DND-41 (cell line): Measurements from ENCODE around the gene TP53I13.

Experiments used
- EZH2 ChIP-seq: IDR thresholded peaks from 3 replicates; pipeline ENCODE4 v1.6.1; 2012; ENCODE audit warnings: borderline replicate concordance, low read depth, mild to moderate bottlenecking, moderate library complexity, low read length, inconsistent platforms; ENCODE audit not compliant: severe bottlenecking
- TF ChIP-seq, protein P1 (sequence below): IDR thresholded peaks from 2 replicates; pipeline ENCODE4 v1.5.1; 2012; ENCODE audit warnings: borderline replicate concordance, low read length, moderate library complexity, mild to moderate bottlenecking; ENCODE audit not compliant: poor library complexity, severe bottlenecking; ENCODE audit errors: extremely low read depth

DNA sequence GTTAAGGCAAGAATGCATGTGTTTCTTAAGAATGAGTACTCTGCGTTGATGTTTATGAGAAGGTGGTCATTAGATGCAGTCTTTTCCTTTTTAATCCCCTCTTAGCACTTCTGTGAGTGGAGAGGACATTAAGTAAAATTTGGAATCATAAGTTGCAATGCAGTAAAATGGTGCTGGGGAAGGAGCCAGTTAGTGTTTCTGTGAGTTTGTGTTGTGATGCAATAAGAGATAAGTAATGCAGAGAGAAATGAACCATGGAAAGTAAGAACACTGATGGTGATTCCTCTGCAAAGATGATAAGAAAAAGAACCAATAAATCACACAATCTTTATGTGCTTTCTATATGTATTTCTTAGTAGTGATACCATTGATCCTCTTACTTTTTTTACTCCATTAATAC is 21.7 kb upstream of the TP53I13 start:
- TF ChIP-seq, protein P1, sequence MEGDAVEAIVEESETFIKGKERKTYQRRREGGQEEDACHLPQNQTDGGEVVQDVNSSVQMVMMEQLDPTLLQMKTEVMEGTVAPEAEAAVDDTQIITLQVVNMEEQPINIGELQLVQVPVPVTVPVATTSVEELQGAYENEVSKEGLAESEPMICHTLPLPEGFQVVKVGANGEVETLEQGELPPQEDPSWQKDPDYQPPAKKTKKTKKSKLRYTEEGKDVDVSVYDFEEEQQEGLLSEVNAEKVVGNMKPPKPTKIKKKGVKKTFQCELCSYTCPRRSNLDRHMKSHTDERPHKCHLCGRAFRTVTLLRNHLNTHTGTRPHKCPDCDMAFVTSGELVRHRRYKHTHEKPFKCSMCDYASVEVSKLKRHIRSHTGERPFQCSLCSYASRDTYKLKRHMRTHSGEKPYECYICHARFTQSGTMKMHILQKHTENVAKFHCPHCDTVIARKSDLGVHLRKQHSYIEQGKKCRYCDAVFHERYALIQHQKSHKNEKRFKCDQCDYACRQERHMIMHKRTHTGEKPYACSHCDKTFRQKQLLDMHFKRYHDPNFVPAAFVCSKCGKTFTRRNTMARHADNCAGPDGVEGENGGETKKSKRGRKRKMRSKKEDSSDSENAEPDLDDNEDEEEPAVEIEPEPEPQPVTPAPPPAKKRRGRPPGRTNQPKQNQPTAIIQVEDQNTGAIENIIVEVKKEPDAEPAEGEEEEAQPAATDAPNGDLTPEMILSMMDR, result no peak
- TF ChIP-seq EZH2, result no peak
